GM10248 (cell line): Measurements from ENCODE around the gene TCEA2.

Experiments used
- CTCF ChIA-PET: fragments of 300-600 bp; sonication (Branson Sonifier 250); formaldehyde crosslinking; extraction: SDS; loops from one replicate; lab custom pipeline; 2021; ENCODE audit warnings: antibody characterized with exemption; lab: Yijun Ruan, JAX
- POLR2A ChIA-PET: fragments of 350-650 bp; sonication (Branson Sonifier 250); formaldehyde crosslinking; extraction: SDS; loops from one replicate; lab custom pipeline; 2020; ENCODE audit warnings: antibody characterized with exemption; lab: Yijun Ruan, JAX
- DNase-seq: peaks from one replicate; pipeline ENCODE4 v3.0.0; 2012; ENCODE audit errors: extremely low spot score
- CTCF ChIP-seq: IDR thresholded peaks from 2 replicates; pipeline ENCODE4 v1.5.1; 2012; ENCODE audit warnings: mild to moderate bottlenecking, low read depth; ENCODE audit errors: extremely low read depth, missing control alignments, control extremely low read depth

The TCEA2 gene

GRCh38 chr20:64038565-64039292, 24.3 kb upstream of the TCEA2 start:
- peak; percentile 82 for TF ChIP-seq CTCF
- ChIA-PET POLR2A (interaction anchor here (0.5 to 3.0 kb wide), 3 partner anchors 59 to 157 kb away, joined by 3 to 10 read pairs (median 6); partner anchors contain the start of genes PRPF6 and SAMD10), CTCF (interaction anchor here (0.7 to 7.4 kb wide), 31 partner anchors 9 to 500 kb away, joined by 3 to 116 read pairs (median 5); partner anchors contain the start of genes PRPF6, SAMD10, SOX18 and TCEA2)
- DNase-seq: peak; percentile 87

DNA sequence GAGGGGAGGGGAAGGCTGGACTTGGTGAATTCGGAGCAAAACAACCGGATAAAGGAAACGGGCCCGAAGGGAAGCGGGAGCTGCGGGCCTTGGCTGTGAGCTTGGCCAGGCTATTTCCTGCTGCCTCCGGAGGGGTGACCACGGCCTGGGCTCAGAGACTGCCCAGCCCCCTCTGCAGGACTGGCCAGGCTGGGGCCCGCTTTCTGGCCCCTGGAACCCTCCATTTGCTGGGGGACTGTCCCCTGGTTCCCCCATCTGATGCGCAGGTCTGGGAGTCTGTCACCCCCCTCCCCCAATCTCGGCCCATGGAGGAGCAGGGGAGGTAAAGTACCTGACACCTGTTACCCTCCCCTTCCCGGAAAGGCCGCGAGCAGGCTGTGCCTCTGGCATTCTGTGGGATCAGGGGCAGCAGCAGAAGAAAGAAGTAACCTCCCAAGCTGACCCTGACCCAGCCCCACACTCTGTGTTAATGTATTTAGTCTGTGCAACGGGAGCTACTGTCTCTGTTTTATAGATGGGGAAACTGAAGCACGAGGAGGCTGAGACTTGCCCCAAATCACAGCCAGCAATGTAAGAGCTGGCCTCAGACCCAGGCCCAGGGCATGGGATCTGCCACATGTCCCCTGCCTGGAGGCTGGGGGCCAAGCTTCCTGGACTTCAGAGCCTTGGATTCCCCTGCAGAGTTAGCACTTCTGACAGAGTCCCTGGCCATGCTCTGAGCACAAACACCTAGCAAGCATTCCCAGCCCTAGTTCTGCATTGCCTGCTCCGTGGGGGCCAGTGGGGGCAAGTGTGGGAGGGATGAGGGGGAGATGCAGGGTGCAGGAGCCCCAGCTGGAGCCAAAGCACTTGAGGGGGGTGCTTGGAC, 23.5 kb upstream of the TCEA2 start:
- ChIA-PET CTCF (interaction anchor here (0.7 to 7.4 kb wide), 24 partner anchors 8 to 478 kb away, joined by 3 to 116 read pairs (median 8); partner anchors contain the start of genes LKAAEAR1, PRPF6, SAMD10 and SOX18), POLR2A (interaction anchor here (2.0 to 3.0 kb wide), 2 partner anchors 59 to 81 kb away, joined by 6 to 10 read pairs; partner anchors contain the start of genes PRPF6 and SAMD10)
- no peak for DNase-seq
- no peak for TF ChIP-seq CTCF

DNA sequence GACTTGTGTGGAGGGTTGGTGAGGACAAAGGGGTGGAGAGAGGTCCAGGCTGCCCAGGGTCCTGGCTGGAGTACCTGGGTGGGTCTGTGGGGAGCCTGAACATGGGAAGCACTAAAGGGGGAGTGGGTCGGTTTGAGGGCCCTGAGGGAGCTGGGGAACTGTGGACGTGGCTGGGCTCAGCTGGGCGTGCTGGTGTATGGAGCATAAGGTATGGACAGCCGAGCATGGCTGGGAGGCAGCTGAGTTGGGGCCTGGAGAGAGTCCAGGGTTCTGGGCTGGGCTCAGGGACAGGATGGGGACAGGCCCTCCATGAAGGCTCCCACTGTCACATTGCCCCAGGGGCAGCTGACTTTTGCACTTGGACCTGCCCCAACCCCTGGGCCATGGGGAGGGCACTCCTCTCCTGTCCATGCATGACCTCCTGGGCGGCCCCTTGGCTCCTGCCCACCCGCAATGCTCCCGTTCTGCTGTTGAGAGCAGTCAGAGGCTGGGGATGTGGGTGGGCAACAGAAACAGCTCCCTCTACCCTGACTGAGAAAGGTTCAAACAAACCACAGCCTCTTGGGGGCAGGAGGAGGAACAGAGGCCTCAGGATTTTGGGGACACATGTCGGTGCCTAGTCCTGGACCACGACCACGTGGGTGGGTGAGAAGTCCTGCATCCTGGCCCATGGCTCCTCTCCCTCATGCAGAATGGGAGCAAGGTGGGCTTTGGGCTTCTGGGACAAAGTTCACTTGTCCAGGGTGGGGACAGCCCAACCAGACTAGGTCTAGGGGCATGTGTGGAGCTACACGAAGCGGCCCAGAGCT, 22.6 kb upstream of the TCEA2 start:
- no peak for DNase-seq
- ChIA-PET POLR2A (interaction anchor here (2.0 to 3.0 kb wide), 2 partner anchors 60 to 81 kb away, joined by 6 to 10 read pairs; partner anchors contain the start of genes PRPF6 and SAMD10), CTCF (interaction anchor here (0.8 to 7.4 kb wide), 17 partner anchors 12 to 81 kb away, joined by 3 to 116 read pairs (median 13); partner anchors contain the start of genes LKAAEAR1, PRPF6, SAMD10 and SOX18)
- TF ChIP-seq CTCF: no peak

DNA sequence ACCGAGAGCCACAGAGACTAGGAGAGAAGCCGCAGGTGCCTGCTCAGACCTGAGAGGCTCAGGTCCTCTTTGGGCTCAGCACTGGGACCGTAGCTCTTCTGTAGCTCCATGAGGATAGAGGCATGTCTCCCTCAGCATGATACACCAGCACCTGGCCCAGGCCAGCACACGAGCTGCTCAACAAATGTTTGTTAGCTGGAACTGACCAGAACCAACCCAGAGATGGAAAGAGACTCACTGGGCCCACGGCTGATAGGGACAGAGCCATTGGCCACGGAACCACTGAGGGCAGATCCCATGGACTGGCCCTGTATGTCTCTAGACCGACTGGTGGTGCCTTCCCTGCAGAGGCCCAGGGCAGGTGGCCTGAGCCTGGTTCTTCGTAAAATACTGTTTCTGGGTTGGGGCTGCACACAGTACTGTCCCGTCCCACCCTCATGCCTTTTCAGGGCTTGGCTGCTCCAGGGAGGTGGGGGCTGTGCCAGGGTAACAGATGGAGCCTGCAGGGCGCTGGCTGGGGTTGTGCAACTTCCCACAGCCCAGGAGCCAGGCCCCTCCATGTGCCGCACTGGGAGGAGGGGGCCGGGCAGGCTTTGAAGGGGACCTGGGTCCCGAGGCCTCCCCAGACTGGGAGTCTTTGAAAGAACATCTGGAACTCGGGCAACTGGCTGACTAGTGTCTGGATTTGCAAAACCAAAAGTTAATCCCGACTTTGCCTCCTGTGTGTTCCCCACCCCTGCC, 21.8 kb upstream of the TCEA2 start:
- TF ChIP-seq CTCF: no peak
- no peak for DNase-seq
- CTCF ChIA-PET: interaction anchor here (0.8 to 7.4 kb wide), 11 partner anchors 11 to 80 kb away, joined by 3 to 116 read pairs (median 17); partner anchors contain the start of genes LKAAEAR1, PRPF6, SAMD10 and SOX18
- POLR2A ChIA-PET: interaction anchor here (3.0 kb wide), 1 partner anchor 61 kb away, joined by 10 read pairs; the partner anchor contains the start of genes PRPF6 and SAMD10

DNA sequence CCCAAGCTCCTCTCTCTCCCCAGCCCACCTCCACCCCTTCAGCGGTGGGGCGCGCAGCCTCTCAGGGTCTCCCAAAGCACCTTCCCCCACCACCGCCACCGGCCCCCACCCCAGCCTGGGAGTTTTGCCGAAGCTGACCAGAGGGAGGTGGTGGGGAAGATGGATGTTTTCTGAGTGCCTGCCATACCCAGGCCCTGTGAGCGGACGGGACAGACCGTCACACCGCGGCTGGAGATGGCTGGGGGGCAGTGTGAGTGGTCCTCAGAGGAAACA, 21.3 kb upstream of the TCEA2 start:
- TF ChIP-seq CTCF: no peak
- POLR2A ChIA-PET: interaction anchor here (0.6 kb wide), 1 partner anchor 322 kb away, joined by 3 read pairs; no protein-coding TSS in a partner anchor

More for the DNA sequence above, 21.3 kb upstream of the TCEA2 start:
- no peak for DNase-seq
- CTCF ChIA-PET: interaction anchor here (0.8 to 7.4 kb wide), 6 partner anchors 10 to 79 kb away, joined by 3 to 69 read pairs (median 4); partner anchors contain the start of genes PRPF6 and SOX18
